HG02798 (cell line): ENCODE measurements around the gene LIPA.
"Not testable (repeated sequence)": the region's sequence is repeated elsewhere in the genome, so short reads cannot be mapped to it uniquely, and the experiment has no call there.

ENCODE experiments used
- ATAC-seq: cut with Tn5 transposase; IDR thresholded peaks from one replicate; pipeline ENCODE4 v1.9.1; 2021; ENCODE audit warnings: mild to moderate bottlenecking; ENCODE audit not compliant: unreplicated experiment, poor library complexity

LIPA gene

GRCh38 chr10:89171996-89172395, 79.6 kb downstream of the LIPA start:
- ATAC-seq: no peak

- no peak for ATAC-seq
Observed at GRCh38 chr10:89171263-89171872, 80.2 kb downstream of the LIPA start.

GRCh38 chr10:89168354-89168900, 83.1 kb downstream of the LIPA start:
- not testable (repeated sequence) for ATAC-seq

- no peak for ATAC-seq
Observed at GRCh38 chr10:89167915-89168314, 83.7 kb downstream of the LIPA start.

GRCh38 chr10:89165923-89166322, 85.7 kb downstream of the LIPA start:
- no peak for ATAC-seq

GRCh38 chr10:89164920-89165319, 86.7 kb downstream of the LIPA start:
- no peak for ATAC-seq

GRCh38 chr10:89164080-89164479, 87.5 kb downstream of the LIPA start:
- ATAC-seq: peak; percentile 10
